GM12891 (cell line): ENCODE measurements around the gene SET.

Experiments used
- POLR2A ChIP-seq: IDR thresholded peaks from 2 replicates; pipeline ENCODE4 v1.6.1; 2011; ENCODE audit warnings: low read depth, low read length, control low read depth
- POLR2AphosphoS5 ChIP-seq: IDR thresholded peaks from 2 replicates; pipeline ENCODE4 v1.6.1; 2011; ENCODE audit warnings: low read depth, low read length, control low read depth
- POU2F2 ChIP-seq: IDR thresholded peaks from 2 replicates; pipeline ENCODE4 v1.6.1; 2011; ENCODE audit warnings: low read depth, mild to moderate bottlenecking, control low read depth, low read length, moderate library complexity
- SPI1 ChIP-seq: IDR thresholded peaks from 2 replicates; pipeline ENCODE4 v1.6.1; 2011; ENCODE audit warnings: low read depth, low read length, control low read depth
- TAF1 ChIP-seq: IDR thresholded peaks from 2 replicates; pipeline ENCODE4 v1.6.1; 2011; ENCODE audit warnings: low read depth, low read length, control low read depth

DNA sequence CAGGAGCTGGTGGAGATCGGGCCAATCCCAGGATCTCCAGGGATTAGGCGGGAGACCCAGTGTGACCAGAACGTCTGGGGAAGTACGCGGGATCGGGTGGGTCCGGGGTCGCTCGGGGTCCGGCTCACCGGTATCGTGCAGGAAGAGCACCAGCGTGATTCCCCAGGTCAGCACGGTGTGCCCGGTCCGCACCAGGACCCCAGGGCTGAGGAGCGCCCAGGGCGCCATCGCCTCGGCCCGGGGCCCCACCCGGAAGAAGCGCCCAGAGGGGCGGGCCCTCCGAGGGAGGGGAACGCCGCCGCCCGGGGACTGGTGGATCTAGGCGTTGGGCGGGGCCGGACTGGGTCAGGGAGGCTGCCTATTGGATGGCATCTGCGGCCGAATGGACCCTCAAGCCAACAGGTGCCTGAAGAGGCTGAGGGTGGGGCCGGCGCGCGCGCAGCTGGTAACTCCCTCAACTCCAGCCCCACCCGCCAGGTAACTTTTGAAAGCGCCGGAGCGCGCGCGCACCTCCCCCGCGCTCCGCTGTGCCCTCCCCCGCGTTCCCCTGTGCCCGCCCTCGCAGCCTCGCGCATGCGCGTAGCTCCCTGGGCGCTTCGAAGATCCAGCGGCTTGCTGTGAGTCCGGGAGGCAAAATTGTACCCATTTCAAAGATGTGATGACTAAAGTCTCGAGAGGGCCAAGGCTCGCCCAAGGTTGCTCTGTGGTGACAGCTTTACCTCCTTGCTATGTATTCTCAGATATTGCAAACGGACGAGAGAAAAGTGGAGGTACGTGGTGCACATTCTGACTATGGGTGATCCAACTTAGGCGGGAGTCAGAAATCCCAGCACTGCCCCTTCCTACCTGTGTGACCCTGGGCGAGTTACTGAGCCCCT, 35.1 kb downstream of the SET start, which contains the start of gene ZDHHC12:
- TF ChIP-seq POU2F2 (peak; percentile 79), TAF1 (peak; percentile 88), POLR2A (peak; percentile 97), POLR2AphosphoS5 (peak; percentile 97), SPI1 (no peak)
